ES-I3 (cell line): Measurements from ENCODE around the gene NDUFC2.
A peak's percentile ranks its signal among the peaks of the same experiment; 100 is the strongest.
"Not testable (repeated sequence)": the region's sequence is repeated elsewhere in the genome, so short reads cannot be mapped to it uniquely, and the experiment has no call there.

Experiments used
- H3K36me3 ChIP-seq: 2 replicates; pipeline ENCODE4 v1.6.1; 2013; ENCODE audit warnings: mild to moderate bottlenecking, low read length, control low read depth, moderate library complexity; ENCODE audit not compliant: insufficient read depth
- H3K4me1 ChIP-seq: 2 replicates; pipeline ENCODE4 v1.6.1; 2013; ENCODE audit warnings: mild to moderate bottlenecking, control low read depth, low read length; ENCODE audit not compliant: insufficient read depth
- H3K9ac ChIP-seq: 2 replicates; pipeline ENCODE4 v1.6.1; 2013; ENCODE audit warnings: low read depth, mild to moderate bottlenecking, low read length, moderate library complexity
- H3K9me3 ChIP-seq: 2 replicates; pipeline ENCODE4 v1.6.1; 2013; ENCODE audit warnings: mild to moderate bottlenecking, low read length, moderate library complexity; ENCODE audit not compliant: control insufficient read depth, insufficient read depth

Gene NDUFC2

DNA sequence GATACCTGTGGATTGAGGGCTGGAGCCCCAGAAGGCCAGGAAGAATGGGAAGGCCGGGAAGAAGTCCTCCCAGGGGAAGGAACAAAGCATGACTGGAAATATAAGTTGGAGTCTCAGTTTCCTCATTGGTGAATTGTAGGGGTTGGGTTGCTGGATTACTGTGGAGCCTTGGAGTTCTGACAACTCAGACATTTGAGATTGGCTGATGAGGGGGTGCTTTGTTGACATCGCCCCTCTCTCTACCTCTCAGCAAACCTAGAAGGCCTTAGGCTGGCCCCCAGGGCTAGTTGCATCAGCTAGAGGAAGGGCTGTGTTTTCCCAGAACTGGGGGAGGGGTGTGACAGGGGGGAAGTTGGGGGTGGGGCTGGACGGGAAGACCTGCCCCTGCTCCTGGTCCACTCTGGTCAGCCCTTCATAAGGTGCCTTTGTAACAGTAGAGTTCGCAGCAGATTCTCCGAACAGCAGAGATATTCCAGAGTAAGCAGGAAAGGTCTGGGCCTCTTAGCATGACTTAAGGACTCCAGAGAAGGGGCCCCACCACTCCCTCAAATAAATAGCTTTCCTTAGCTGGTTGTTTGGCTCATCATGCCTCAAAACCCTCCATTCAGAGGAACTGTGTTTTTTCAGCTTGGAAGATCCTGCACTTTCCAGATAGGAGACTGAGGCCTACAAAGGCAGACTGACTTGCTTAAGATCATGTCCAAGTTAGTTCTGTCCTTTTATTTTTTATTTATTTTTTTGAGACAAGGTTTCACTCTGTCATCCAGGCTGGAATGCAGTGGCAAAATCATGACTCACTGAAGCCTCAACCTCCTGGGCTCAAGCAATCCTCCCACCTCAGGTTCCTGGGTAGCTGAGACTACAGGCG lies 28.5 kb downstream of the NDUFC2 start:
- Histone ChIP-seq H3K36me3 (no peaks in the 10 kb centered on the region), H3K4me1 (peaks cover 14% of the 10 kb centered on the region; the same call in 1 of the 2 replicates), H3K9ac (0 out of 2 replicates have a peak overlapping the region, but pooled peaks have one; percentile 19), H3K9me3 (no peaks in the 10 kb centered on the region)

DNA sequence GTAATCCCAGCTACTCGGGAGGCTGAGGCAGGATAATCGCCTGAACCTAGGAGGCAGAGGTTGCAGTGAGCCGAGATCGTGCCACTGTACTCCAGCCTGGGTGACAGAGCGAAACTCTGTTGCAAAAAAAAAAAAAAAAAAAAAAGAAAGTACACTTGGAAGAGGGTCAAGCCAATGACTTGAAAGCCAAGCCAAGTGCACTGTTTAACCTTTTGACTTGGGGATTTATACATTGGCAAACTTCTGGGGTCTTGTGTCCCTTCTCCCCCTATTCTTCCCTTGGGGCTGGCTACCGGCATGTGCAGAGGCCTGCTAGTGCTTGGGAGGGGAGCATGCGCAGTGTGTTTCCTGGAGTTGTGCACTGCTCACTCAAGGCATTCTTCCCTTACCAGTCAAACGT lies 30.3 kb downstream of the NDUFC2 start:
- H3K9ac ChIP-seq, result no peak overlapping the region
- peaks cover 17% of the 10 kb centered on the region; the same call in 1 of the 2 replicates for H3K4me1 ChIP-seq
- no peaks in the 10 kb centered on the region for H3K9me3 ChIP-seq
- no peaks in the 10 kb centered on the region for H3K36me3 ChIP-seq

DNA sequence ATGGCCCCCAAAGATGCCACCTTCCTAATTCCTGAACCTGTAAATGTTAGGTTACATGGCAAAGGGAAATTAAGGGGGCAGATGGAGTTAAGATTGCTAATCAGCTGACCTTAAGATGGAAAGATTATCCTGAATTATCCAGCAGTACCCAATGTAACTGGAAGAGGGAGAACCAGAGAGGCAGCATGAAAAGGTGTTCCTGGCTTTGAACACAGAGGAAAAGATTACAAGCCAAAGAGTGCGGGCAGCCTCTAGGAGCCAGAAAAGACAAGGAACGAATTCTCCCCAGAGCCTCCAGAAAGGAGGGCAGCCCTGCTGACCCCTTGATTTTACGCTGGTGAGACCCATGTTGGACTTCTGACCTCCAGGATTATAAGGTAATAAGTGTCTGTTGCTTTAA lies 31.1 kb downstream of the NDUFC2 start:
- Histone ChIP-seq H3K36me3 (no peaks in the 10 kb centered on the region), H3K9ac (no peak overlapping the region), H3K4me1 (peaks cover 17% of the 10 kb centered on the region; the same call in 1 of the 2 replicates), H3K9me3 (no peaks in the 10 kb centered on the region)

DNA sequence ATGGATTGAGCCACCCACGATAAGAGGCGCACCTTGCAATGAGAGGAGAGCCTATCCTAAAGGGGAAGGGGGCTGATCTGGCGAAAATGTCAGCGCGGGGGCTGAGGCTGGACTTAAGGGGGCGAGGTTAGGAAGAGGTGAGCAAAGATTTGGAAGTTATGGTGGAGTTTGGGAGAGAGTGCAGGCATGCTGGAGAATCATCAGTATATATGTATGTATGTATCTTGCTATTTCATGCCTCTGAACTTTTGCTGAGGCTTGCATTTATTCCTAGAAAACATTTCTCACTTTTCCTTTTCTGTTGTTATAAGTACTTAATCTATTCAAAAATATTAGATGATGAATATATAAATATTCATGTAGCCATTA lies 33.2 kb downstream of the NDUFC2 start:
- H3K9ac ChIP-seq, result no peak overlapping the region

DNA sequence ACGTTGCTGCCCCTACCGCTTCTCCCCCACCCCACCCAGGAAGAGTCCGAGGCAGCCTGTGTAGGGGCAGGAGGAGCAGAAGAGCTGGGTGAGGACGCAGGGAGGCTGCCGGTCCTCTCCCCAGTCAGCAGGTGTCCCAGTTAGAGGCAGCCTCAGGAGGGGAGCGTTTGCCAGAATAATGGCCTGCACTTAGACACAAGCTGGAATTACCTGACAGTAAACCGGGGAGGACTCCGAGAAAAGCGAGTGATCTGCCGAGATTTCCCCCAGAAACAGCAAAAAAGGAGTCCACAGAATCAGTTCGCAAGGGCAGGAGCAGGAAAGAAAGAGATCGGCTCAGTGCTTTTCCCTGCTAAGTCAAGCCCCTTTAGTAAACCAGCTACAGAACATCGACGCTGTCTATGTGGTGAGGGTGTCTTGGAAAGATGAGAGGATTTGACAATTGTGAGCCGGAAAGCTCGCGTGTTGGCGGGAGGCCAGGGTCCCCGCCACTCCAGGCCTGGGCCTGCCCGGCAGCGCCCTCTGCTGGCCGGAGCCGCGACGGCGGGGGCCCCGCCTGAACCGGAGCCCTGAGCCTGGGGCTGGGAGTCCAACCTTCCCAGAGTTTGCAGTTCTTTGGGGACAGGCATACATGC lies 33.7 kb downstream of the NDUFC2 start:
- H3K9ac ChIP-seq, result peak overlapping the region; percentile 29; the same call in 1 of the 2 replicates
- H3K9me3 ChIP-seq, result no peaks in the 10 kb centered on the region
- peaks cover 16% of the 10 kb centered on the region; the same call in 1 of the 2 replicates for H3K4me1 ChIP-seq
- no peaks in the 10 kb centered on the region for H3K36me3 ChIP-seq

More for the DNA sequence above, 33.2 kb downstream of the NDUFC2 start:
- peaks cover 13% of the 10 kb centered on the region; the same call in 1 of the 2 replicates for H3K4me1 ChIP-seq
- no peaks in the 10 kb centered on the region for H3K9me3 ChIP-seq
- H3K36me3 ChIP-seq, result no peaks in the 10 kb centered on the region

DNA sequence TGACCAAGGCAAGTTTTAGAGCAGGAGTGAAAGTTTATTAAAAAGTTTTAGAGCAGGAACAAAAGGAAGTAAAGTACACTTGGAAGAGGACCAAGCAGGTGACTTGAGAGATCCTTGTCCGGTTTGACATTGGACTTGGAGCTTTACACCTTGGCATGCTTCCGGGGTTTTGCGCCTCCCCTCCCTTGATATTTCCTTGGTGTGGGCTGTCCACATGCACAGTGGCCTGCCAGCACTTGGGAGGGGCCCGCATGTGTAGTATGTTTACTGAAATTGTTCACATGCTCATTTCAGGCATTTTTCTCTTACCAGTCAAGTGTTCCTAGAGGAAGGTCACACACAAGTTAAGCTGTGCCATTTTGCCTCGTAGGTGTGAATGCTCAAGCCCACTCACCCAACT lies 35.0 kb downstream of the NDUFC2 start:
- no peaks in the 10 kb centered on the region for H3K9me3 ChIP-seq
- H3K9ac ChIP-seq, result no peak overlapping the region
- peaks cover 11% of the 10 kb centered on the region; the same call in 1 of the 2 replicates for H3K4me1 ChIP-seq
- H3K36me3 ChIP-seq, result no peaks in the 10 kb centered on the region

DNA sequence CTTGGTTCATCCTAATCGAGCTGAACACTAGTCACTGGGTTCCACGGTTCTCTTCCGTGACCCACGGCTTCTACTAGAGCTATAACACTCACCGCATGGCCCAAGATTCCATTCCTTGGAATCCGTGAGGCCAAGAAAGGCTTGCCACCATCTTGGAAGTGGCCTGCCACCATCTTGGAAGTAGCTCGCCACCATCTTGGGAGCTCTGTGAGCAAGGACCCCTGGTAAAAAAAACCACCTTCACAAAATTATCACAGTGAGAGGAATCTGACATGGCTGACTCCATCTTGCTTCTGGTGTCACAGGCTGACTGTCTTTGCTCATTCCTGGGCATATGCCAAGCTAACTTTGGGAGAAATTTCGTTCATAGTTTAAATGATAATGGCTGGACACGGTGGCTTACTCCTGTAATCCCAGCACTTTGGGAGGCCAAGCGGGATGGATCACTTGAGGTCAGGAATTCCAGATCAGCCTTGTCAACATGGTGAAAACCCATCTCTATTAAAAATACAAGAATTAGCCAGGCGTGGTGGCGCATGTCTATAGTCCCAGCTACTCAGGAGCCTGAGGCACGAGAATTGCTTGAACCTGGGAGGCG lies 37.7 kb downstream of the NDUFC2 start:
- no peak overlapping the region for H3K9ac ChIP-seq
- peaks cover 11% of the 10 kb centered on the region; the same call in 1 of the 2 replicates for H3K4me1 ChIP-seq
- H3K36me3 ChIP-seq, result no peaks in the 10 kb centered on the region
- H3K9me3 ChIP-seq, result no peaks in the 10 kb centered on the region

DNA sequence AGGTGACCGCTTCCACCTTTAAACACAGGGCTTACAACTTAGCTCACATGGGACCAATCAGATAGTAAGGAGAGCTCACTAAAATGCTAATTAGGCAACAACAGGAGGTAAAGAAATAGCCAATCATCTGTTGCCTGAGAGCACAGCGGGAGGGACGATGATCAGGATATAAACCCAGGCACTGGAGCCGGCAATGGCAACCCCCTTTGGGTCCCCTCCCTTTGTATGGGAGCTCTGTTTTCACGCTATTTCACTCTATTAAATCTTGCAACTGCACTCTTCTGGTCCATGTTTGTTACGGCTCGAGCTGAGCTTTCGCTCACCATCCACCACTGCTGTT lies 38.3 kb downstream of the NDUFC2 start:
- H3K9me3 ChIP-seq, H3K9ac ChIP-seq, H3K36me3 ChIP-seq: not testable (repeated sequence)
- peaks cover 11% of the 10 kb centered on the region; the same call in 1 of the 2 replicates for H3K4me1 ChIP-seq

DNA sequence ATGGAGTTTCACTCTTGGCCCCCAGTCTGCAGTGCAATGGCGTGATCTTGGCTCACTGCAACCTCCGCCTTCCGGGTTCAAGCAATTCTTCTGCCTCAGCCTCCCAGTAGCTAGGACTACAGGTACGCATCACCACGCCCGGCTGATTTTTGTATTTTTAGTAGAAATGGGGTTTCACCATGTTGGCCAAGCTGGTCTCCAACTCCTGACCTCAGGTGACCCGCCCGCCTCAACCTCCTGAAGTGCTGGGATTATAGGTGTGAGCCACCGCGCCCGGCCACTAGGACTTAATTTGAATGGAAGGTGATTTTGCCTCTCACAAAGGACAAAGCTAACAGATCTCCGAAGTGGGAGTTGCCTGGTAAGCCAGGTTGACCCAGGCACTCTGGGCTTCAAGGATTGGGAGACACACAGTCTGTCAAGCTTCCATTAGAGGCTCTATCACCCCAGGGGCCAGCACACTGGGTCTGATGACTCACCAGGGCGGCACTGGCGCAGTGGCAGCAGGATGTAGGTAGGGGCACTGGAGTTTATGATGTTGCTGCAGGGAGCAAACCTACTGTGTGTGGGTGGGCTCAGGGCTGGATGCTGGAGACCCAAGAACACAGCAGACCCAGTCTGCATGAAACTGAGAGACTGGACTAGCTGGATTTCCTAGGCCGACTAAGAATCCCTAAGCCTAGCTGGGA lies 38.8 kb downstream of the NDUFC2 start:
- peaks cover 9% of the 10 kb centered on the region; the same call in 1 of the 2 replicates for H3K4me1 ChIP-seq
- no peaks in the 10 kb centered on the region for H3K9me3 ChIP-seq
- no peak overlapping the region for H3K9ac ChIP-seq
- no peaks in the 10 kb centered on the region for H3K36me3 ChIP-seq

DNA sequence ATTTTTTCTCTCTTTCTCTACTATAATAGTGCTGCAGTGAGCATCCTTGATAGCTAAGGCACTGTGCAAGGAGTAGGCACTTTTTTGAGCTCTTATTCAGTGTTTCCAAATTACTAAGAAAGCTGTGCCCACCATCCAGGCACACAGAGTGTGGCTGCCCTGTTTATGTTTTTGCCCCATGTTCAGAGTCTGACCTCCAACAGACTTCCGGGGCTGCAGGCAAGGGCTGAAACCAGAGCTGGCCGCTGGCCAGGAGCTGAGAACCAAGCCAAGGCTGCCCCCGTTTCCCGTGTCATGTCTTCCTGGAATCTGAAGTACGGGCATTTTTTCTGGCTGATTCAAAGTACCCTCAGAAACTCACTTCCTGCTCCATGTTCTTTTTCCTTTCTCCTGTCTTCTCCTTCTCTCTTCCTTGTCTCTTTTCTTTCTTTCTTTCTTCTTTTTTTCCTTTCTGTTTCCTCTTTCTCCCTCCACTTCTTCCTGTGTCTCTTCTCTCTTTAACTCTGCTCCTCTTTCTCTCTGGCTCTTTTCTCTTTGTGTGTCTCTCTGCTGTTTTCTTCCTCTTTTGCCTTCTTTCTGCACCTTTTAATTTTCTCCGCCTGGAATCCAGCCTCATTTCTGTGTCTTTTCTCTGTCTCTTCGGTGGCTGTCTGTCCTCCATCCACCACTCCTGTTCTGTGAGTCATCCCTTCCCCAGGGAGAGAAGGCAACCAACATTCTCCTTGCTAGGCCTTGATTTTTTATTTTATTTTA lies 39.6 kb downstream of the NDUFC2 start:
- H3K36me3 ChIP-seq, result no peaks in the 10 kb centered on the region

DNA sequence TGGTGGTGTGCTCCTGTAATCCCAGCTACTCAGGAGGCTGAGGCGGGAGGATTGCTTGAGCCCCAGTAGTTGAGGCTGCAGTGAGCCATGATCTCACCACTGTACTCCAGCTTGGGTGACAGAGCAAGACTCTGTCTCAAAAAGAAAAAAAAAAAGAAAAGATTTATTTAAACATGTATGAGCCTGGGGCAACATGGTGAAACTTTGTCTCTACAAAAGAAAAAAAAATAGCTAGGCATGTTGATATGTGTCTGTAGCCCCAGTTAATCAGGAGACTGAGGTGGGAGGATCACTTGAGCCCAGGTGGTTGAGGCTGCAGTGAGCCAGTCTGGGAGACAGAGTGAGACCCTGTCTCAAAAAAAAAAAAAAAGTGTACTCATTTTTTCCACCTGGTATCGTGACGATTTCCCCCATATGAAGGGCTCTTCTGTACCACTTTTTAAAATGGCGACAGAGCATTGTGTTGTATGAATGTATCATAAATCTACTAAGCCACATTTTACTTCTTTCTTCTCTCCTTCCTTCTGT lies 40.2 kb downstream of the NDUFC2 start:
- H3K36me3 ChIP-seq, result no peaks in the 10 kb centered on the region
- peaks cover 8% of the 10 kb centered on the region; the same call in 1 of the 2 replicates for H3K4me1 ChIP-seq
- H3K9me3 ChIP-seq, result no peaks in the 10 kb centered on the region
- no peak overlapping the region for H3K9ac ChIP-seq

More for the DNA sequence above, 39.6 kb downstream of the NDUFC2 start:
- H3K4me1 ChIP-seq, result peaks cover 8% of the 10 kb centered on the region; the same call in 1 of the 2 replicates
- H3K9ac ChIP-seq, result no peak overlapping the region
- H3K9me3 ChIP-seq, result no peaks in the 10 kb centered on the region

DNA sequence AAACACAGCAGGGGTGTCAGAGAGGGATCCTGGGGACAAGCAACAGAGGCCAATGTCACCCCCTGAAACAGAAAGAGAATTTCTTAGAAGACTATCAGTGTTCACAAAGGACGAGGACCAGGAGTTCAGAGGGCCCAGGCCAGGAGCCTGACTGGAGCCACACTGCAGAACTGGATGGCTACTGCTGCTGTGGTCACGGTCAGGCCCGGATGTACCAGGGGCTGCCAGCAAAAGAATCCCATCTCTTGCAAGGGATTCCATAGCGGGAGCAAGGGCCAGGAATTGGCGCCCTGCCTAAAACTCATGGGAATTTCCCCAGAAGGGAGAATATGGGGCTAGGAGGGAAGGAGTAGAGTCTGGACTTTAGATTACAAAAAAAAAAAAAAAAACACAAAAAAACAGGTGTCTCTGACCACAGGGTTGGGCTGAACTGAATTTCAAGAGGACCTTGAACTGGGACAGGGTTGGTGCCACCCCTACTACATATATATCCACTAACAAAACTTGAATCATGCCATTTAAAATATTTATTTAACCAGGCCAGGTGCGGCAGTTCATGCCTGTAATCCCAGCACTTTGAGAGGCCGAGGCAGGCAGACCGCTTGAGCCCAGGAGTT lies 40.9 kb downstream of the NDUFC2 start:
- Histone ChIP-seq H3K36me3 (no peaks in the 10 kb centered on the region), H3K4me1 (peaks cover 8% of the 10 kb centered on the region; the same call in 1 of the 2 replicates), H3K9ac (no peak overlapping the region), H3K9me3 (no peaks in the 10 kb centered on the region)
